ENCODE data around the gene CITED2.

Gene CITED2

GRCh38 chr6:139329224-139329623, 45.2 kb downstream of the CITED2 start:
- no peak for FAIRE-seq

DNA sequence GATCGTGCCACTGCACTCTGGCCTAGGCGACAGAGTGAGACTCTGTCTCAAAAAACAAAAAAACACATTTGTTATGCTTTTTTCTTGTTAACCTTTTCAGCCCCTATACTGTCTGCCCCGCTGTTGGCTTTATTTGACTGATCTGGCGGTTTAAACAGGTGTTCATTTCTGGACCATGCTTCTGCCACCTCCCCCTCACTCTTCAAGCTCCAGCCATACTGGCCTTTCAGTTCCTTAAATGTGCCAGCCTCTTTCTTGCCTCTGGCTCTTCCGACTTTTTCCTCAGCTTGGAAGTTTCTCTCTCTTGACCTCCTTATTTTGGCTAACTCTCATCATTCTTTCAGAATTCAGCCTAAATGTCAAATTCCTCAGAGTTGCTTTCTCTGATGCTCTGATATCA, 47.4 kb downstream of the CITED2 start:
- FAIRE-seq, result no peak

GRCh38 chr6:139325686-139326085, 48.8 kb downstream of the CITED2 start:
- FAIRE-seq, result no peak

GRCh38 chr6:139325125-139325524, 49.3 kb downstream of the CITED2 start:
- no peak for FAIRE-seq

- no peak for FAIRE-seq
Measured at GRCh38 chr6:139324301-139324555, 50.2 kb downstream of the CITED2 start.

- FAIRE-seq, result no peak
Measured at GRCh38 chr6:139323511-139324300, 50.7 kb downstream of the CITED2 start.
